SKM-1 treated with dmso at 0.1 percent for 144 hours (cell line): ENCODE measurements around the gene IER5L.
"Not testable (repeated sequence)": the region's sequence is repeated elsewhere in the genome, so short reads cannot be mapped to it uniquely, and the experiment has no call there.

Experiments
- DNase-seq: peaks from one replicate; lab custom pipeline; 2025; ENCODE audit not compliant: unreplicated experiment; lab: John Stamatoyannopoulos, UW

Gene IER5L

GRCh38 chr9:129203556-129203909 is 25.5 kb upstream of the IER5L start:
- no peak for DNase-seq

- peak; percentile 54 for DNase-seq
Measured at GRCh38 chr9:129202613-129203555, 24.8 kb upstream of the IER5L start.

DNA sequence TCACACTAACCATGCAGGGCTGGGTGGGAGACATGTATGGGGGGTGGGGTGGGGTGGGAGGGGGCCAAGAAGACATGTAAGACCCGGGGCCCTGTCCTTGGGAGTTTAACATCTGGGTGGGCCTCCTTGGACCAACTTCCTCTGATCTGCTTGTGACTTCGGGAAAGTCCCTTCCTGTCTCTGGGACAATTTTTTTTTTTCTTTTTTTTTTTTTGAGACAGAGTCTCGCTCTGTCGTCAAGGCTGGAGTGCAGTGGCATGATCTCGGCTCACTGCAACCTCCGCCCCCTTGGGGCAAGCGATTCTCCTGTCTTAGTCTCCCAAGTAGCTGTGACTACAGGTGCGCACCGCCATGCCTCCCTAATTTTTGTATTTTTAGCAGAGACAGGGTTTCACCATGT is 23.8 kb upstream of the IER5L start:
- DNase-seq = no peak

- DNase-seq = no peak
Measured at GRCh38 chr9:129201289-129201688, 23.2 kb upstream of the IER5L start.

DNA sequence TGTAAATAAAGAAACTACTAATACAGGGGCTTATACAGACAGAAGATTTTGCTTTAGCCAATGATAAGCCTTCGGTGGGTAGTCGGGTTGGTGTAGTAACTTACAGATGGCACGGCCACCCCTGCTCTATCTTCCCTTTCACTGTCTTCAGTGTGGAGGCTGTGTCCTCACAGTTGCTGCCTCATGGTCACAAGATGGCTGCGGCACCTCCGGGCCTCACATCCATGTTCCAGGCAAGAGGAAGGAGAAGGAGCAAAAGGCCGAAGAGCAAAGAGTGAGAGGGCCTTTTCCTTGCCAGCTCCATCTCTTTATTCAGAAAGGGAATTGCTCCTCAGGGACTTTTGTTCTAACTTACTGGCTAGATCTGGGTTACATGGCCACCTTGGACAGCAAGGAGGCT is 22.2 kb upstream of the IER5L start:
- DNase-seq = no peak

DNA sequence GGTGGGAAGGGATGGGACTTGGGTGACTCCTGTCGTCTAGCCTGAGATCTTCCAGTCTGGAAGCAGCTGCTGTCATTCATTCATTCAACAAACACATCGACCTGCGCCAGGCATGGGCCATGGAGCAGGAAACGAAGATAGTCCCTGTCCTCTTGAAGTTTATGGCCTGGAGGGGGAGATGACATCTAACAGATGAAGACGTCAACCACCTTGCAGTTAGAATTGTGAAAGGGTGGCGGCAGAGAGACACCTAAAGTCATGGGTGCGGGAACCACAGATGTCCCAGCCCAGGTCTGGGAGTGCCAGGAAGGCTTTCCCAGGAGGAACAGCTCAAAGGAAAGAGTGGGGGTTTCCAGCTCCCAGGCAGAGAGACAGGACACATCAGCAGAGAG is 21.0 kb upstream of the IER5L start:
- no peak for DNase-seq

DNA sequence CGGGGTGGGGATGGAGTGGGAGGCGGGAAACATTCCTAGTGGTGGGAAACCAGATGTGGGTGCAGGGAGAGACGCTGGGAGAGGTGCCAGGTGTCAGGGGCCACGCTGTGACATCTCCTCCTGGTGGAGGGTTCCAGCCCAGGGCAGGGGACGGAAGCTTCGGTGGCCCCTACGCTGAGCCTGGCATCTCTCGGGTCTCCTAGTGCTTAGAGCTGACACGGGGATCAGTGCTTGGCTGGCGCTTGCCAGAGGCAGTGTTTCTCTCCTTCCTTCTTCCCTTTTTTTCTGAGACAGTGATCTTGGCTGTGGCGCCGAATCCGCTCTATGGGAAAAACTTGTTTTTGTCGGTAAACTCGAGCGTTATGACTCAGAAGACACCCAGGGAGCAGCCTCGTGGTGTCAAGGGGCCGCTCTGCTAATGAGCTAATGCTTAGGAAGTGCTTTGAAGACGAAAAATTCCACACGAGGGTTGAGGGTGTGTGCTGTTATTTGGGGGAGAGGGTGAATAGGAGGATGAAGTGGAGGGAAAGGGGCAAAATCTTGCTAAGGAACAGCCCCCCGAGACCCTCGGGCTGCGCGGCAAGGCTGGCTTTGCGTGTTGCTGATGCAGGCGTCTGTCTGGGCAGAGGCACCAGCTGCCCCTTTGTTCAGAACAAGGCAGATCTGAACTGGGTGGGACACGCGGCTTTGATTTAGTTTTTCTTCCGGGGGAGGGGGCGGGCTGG is 20.4 kb upstream of the IER5L start:
- DNase-seq = no peak

DNA sequence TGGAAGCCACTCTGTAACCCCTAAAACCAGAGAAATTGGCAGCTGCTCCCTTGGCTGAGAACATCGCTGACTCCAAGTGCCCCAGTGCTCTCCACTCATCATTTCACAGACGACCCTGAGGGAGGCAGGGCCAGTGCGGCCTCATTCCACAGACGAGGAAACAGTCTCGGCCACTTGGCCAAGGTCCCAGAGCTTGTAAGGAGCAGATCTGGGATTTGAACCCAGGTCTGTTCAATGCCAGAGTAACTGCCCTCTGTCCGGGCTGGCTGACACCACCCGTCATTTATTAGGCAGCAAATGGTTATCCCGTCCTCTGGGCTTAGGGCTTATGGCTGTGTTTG is 19.9 kb upstream of the IER5L start:
- DNase-seq = no peak

DNA sequence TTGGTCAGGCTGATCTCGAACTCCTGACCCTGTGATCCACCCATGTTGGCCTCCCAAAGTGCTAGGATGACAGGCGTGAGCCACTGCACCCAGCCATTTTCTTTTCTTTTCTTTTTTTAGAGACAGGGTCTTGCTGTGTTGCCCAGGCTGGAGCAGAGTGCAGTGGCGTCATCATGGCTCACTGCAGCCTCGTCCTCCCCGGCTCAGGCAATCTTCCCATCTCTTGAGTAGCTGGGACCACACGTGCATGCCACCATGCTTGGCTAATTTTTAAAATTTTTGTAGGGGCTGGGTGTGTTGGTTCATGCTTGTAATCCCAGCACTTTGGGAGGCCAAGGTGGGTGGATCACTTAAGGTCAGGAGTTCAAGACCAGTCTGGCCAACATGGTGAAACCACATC is 19.0 kb upstream of the IER5L start:
- not testable (repeated sequence) for DNase-seq

- no peak for DNase-seq
Measured at GRCh38 chr9:129195606-129196005, 17.5 kb upstream of the IER5L start.

DNA sequence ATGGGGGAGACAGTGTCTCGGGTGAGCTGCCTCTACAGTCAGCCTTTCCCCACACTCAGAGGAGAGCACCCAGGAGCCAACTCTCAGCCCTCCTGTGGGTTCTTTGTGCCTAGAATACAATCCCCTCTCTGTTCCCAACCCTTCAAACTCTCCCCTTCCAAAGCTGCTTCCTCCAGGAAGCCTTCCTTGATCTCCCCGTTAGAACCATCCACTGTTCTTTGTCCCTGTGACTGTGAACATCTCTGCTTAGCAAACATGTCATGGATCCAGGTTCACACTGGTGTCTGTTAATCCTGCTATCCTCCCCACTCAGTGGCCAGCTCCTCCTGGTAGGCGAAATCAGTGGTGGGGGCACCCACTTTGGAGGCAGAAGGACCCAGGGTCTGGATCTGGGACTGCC is 16.2 kb upstream of the IER5L start:
- no peak for DNase-seq

DNA sequence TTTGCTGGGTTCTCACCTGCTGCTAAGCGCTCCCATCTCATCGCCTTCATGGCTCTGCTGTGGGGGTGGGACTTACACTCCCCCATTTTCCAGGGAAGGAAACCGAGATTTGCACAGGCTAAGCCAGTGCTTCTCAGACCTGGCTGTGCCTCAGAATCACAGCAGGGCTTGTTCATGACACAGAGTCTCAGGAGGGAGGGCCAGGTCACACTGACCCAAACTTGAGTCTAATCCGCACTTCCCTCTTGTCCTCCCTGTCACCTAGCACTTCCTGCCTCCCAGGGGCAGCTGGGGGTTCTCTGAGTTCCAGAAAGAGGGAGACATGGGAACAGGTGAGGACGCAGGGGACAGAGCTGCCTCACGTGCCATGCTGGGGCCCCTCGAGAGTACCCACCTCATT is 15.6 kb upstream of the IER5L start:
- DNase-seq = no peak

DNA sequence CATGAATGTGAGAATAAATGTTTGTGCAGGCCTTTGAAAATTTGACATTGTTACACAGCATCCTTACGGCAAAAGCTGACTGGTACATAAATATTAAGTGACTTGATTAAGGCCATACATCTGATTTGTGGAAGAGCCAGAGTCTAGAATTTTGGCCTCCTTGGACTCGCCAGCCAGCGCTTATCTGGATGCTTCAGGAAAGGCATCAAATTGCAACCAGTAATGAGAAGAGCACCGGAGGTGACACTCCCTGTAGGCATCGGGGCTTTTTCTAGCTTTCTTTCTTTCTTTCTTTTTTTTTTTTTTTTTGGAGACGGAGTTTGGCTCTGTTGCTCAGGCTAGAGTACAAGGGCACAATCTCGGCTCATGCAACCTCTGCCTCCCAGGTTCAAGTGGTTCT is 13.2 kb upstream of the IER5L start:
- DNase-seq = no peak

GRCh38 chr9:129189971-129190370 is 11.9 kb upstream of the IER5L start:
- not testable (repeated sequence) for DNase-seq

GRCh38 chr9:129187042-129187441 is 9.0 kb upstream of the IER5L start:
- DNase-seq = no peak

GRCh38 chr9:129185991-129186390 is 7.9 kb upstream of the IER5L start:
- DNase-seq = no peak

DNA sequence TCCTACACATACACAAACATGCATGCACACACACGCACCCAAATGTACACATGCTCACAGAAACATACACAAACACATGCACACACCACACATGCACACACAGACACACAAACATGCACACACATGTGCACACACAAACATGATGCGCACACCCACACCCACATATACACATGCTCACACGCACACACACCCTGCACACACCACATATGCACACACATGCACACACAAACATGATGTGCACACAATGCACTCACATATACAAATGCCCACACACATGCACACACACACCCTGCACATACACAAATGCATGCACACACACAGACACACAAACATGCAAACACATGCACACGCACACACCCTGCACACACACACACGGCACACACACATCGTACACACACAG is 7.3 kb upstream of the IER5L start:
- DNase-seq = no peak

DNA sequence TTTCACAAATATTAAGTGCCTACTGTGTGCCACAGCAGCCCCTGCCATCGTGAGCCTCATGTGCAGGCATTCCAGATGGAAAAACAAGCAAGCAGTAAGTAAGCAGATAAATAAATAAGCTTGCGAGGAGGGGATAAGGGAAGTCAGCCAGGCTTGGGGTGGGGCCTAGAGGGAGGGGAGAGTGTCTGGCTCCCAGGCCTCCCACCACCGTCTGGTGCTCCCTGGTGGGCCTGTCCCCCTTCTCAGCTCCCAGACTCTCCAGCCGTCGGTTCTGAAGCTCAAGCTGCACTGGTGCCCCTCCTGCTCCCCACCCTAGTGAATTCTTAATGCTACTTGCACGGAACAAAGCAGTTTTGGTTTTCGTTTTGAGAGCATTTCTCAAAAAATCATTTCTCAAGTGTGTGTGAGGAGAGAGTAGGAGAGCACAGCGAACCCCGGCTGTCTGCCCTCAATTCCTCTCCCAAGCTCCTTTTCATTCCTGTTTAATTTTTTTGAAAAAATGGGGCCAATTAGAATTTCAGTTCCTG is 6.6 kb upstream of the IER5L start:
- DNase-seq = no peak

DNA sequence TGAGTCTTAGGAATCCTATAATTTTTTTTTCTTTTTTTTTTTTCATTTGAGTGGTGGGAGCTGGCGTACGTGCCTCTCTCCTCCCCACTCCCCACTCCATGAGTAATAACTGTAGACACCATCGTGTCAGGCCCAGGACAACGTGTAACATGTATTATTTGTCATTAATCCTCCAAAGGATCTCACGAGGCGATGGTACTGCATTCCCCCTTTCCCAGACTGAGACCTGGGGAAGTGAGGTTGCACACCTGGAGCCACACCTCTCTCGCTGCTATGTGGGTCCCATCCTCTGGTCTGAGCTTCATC is 6.1 kb upstream of the IER5L start:
- no peak for DNase-seq

GRCh38 chr9:129183495-129184218 is 5.6 kb upstream of the IER5L start:
- no peak for DNase-seq

- peak; percentile 45 for DNase-seq
Measured at GRCh38 chr9:129182625-129183494, 4.8 kb upstream of the IER5L start.
